Heart right ventricle (tissue), 16 donors: Measurements from ENCODE around the gene APC2. TPM values are rescaled to one million over a fixed set of nuclear protein-coding genes. Genes with fewer than 3 reads are reported as not detected.

Experiments
- ATAC-seq, 8 donors: fragments of 200-7000 bp; cut with Tn5 transposase; one replicate each; pipeline ENCODE4 v1.9.1; 2020; ENCODE audit warnings: mild to moderate bottlenecking in 8 of 8, moderate library complexity in 8 of 8, moderate number of reproducible peaks in 1 of 8
- DNase-seq, 2 donors: peaks; one replicate each; pipeline ENCODE4 v3.0.0-alpha.2; 2020
- H3K27ac ChIP-seq, 10 donors: fragments of 200-600 bp; sonication (generic) in 2 of 10; one replicate each; pipeline versions ENCODE4 v1.5.0 to v1.8.0; 2020 to 2022; ENCODE audit warnings: mild to moderate bottlenecking in 3 of 10
- H3K27me3 ChIP-seq, 7 donors: fragments of 200-600 bp; one replicate each; pipeline ENCODE4 v1.8.0; 2021 to 2022; ENCODE audit warnings: mild to moderate bottlenecking in 2 of 7
- H3K36me3 ChIP-seq, 9 donors: fragments of 200-600 bp; sonication (generic) in 1 of 9; one replicate each; pipeline versions ENCODE4 v1.5.0 to v1.8.0; 2020 to 2022; ENCODE audit warnings: mild to moderate bottlenecking in 2 of 9
- H3K4me1 ChIP-seq, 9 donors: fragments of 200-600 bp; sonication (generic) in 1 of 9; one replicate each; pipeline versions ENCODE4 v1.5.0 to v1.8.0; 2020 to 2022; ENCODE audit warnings: mild to moderate bottlenecking in 4 of 9
- H3K4me3 ChIP-seq, 10 donors: fragments of 200-600 bp; sonication (generic) in 2 of 10; one replicate each; pipeline versions ENCODE4 v1.5.0 to v1.8.0; 2020 to 2022; ENCODE audit warnings: mild to moderate bottlenecking in 7 of 10, moderate library complexity in 2 of 10
- H3K9me3 ChIP-seq, 11 donors: fragments of 200-600 bp in 10 of 11; sonication (generic) in 2 of 11; one replicate each; pipeline versions ENCODE4 v1.5.0 to v1.8.0; 2013 to 2022; ENCODE audit warnings: mild to moderate bottlenecking in 2 of 11, control low read depth in 1 of 11, moderate library complexity in 1 of 11
- CTCF ChIP-seq, 9 donors: fragments of 200-600 bp; sonication (generic) in 2 of 9; IDR thresholded peaks; one replicate each; pipeline versions ENCODE4 v1.5.0 to v1.8.0; 2021 to 2022; ENCODE audit warnings: antibody characterized with exemption in 9 of 9, mild to moderate bottlenecking in 5 of 9, moderate library complexity in 1 of 9
- WGBS, 2 donors: extraction: QIAGEN DNeasy Blood & Tissue Kit; methylation state at CpG; one replicate each; pipeline ENCODE4 v1.1.7; 2013; ENCODE audit warnings: inconsistent platforms in 1 of 2; 5-methylcytosine and 5-hydroxymethylcytosine counted together
- intact Hi-C, 10 donors: fragments of 100-400 bp; cut with DNase I; formaldehyde crosslinking; loops; one replicate each; pipeline versions ENCODE4 v1.11.1 to v1.14.2; 2022
- polyA plus RNA-seq, 2 donors: library from polyadenylated mRNA; stranded (reverse); fragments of 200-250 nt; gene quantifications; one replicate each; pipeline ENCODE4 v1.2.3, GENCODE V29; 2013
- total RNA-seq, 10 donors: library from RNA; stranded (reverse); fragmentation: NEBNext Ultra II Directional in 3 of 10; extraction: Animal tissue kit (Norgen Biotek cat#: 25700) in 3 of 10; gene quantifications; one replicate each; pipeline versions ENCODE4 v1.2.1 to v1.2.4, GENCODE V29; 2021 to 2023
- donor health status: Arrhythmogenic right ventricular cardiomyopathy.
- donor health status: ischemic (EF 13 %, LVEDD 7.1; RV severe dilation, severe dysfunction).
- donor health status: healthy with polysubstance abuse.
- donor health status: DM: no; HTN: yes; CAD: no.
- donor health status: DM: no; HTN: no; CAD: no.
- donor health status: ischemic (EF 25% LVEDD 6.9; RV normal size, moderate dysfunction).
- donor health status: ischemic (EF 25% LVEDD 5.7; RV mildly dilated, moderate dysfunction).
- donor health status: healthy.
- donor health status: DM: yes; HTN: yes; CAD: no.
- donor health status: Ischemic cardiomyopathy.
- donor health status: ischemic (EF 35%, LVEDD 5.7; RV mildly dilated, moderate dysfunction).
- donor health status: nonischemic (EF 11% LVEDD 7.7; RV severe dilation, severe dysfunction).
- donor health status: DM: yes; HTN: yes; CAD: no.
- donor health status: PGD.
- donor health status: ischemic (EF 29% LVEDD 5.4; RV normal size, mild dysfunction).
- donor health status: nonischemic (EF 23%, LVEDD 6.1; RV moderate dilation, normal function).

APC2 gene
- total and polyA plus RNA-seq, 12 donors = 0.02 to 0.23 (median 0.09) TPM; not detected in 1

DNA sequence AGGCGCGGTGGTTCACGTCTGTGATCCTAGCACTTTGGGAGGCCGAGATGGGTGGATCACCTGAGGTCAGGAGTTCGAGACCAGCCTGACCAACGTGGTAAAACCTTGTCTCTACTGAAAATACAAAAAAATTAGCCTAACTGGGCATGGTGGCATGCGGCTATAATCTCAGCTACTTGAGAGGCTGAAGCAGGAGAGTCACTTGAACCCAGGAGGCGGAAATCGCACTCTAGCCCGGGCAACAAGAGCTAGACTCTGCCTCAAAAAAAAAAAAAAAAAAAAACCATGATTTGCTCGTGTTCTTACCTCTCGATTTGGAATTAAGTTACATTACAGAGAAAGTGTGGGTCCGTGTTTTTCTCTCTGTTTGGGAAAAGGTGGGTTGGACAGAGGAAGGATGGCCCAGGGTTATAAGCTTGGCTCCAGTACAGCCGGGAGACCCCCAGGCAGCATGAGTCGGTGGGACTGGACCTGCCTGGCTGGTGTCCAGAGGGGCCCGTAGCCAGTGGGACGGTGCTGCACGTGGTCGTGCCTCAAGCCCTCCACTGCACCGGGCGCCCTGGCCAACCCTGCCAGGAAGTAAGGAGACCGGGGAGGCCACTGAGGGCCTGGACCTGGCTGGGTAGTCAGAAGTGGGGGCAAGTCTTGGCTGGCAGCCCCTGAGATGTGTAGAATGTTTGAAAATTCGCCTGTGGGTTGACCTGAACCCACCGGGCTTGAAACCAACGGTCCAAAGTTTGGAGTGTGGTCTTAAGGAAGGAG is 8.1 kb upstream of the APC2 start:
- no peak for TF ChIP-seq CTCF (IDR thresholded peaks at IDR 0.05)
- peaks cover 15 to 21% (median 17%) of the 10 kb centered on the region in 7 donors for H3K27me3 ChIP-seq
- peaks cover 0 to 43% (median 27%) of the 10 kb centered on the region in 9 donors for H3K36me3 ChIP-seq
- peaks cover 22 to 52% (median 45%) of the 10 kb centered on the region in 9 donors for H3K4me1 ChIP-seq
- 87 to 89% methylated on average over 25 of the region's 25 CpGs for WGBS, 2 donors
- intact Hi-C loops = loop anchor here in 2 of 10 donors (10.0 kb wide), 1 partner anchor 73 kb away; the partner anchor contains the start of gene ADAMTSL5 (in 2 of the 2)
- DNase-seq (no peak), ATAC-seq (no peak)
- H3K9me3 ChIP-seq = no peaks in the 10 kb centered on the region
- H3K27ac ChIP-seq = no peak overlapping the region
- H3K4me3 ChIP-seq = no peak overlapping the region

DNA sequence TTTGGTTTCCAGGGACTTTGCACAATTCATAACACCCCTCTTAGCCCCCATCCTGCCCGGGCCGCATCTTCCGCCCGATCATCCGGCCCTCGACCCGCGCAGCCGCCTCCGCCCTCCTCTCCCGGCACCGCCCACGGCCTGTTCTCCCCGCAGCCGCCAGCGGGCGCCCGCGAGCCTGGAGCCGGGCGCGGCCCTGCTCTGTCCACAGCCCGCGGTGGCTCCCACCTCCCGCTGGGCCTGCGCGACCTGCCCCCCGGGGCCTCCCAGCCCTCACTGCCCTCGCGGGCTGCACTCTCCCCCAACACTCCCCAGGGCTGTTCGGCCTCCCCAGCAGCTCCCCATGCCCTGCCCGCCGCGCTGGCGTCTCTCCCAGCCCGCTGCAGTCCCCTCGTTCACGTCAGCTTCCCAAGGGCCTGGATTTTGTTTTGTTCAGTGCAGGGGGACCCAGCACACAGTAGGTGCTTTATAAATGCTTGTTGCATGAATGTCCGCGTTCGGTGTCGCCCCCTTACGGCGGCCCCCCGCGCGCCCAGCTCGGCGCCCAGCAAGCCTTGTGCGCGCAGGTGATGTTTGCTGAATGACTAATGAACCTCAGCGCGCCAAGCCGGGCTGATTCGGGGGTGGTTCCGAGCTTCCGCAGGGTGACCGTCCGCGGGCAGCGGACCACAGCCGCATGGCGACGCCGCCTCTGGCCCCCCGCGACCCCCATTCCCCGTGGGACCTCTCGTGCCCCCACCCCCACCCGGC is 4.6 kb upstream of the APC2 start:
- intact Hi-C loops = loop anchor here in 2 of 10 donors (10.0 kb wide), 1 partner anchor 69 kb away; the partner anchor contains the start of gene ADAMTSL5 (in 2 of the 2)
- 3 to 4% methylated on average over 65 to 70 of the region's 70 CpGs for WGBS, 2 donors
- peaks cover 11 to 34% (median 29%) of the 10 kb centered on the region in 9 donors for H3K4me1 ChIP-seq
- peak; percentile 87 to 92 (median 88) for ATAC-seq
- TF ChIP-seq CTCF (IDR thresholded peaks at IDR 0.05) = peak; percentile 86 to 98 (median 93)
- H3K27me3 ChIP-seq = peaks cover 28 to 56% (median 50%) of the 10 kb centered on the region in 7 donors
- H3K36me3 ChIP-seq = peaks cover 0 to 32% (median 19%) of the 10 kb centered on the region in 9 donors
- peak overlapping the region in 9 of 10 donors; percentile 18 to 57 (median 47) for H3K4me3 ChIP-seq
- no peaks in the 10 kb centered on the region for H3K9me3 ChIP-seq
- H3K27ac ChIP-seq = peak overlapping the region in 1 of 10 donors; percentile 54
- peak; percentile 46 to 75 for DNase-seq

- Histone ChIP-seq H3K27me3 (peaks cover 33 to 63% (median 58%) of the 10 kb centered on the region in 7 donors), H3K27ac (no peak overlapping the region), H3K4me1 (peaks cover 8 to 26% (median 24%) of the 10 kb centered on the region in 9 donors), H3K4me3 (peak overlapping the region in 9 of 10 donors; percentile 5 to 57 (median 47)), H3K36me3 (peaks cover 0 to 25% (median 11%) of the 10 kb centered on the region in 9 donors), H3K9me3 (no peaks in the 10 kb centered on the region)
- WGBS, 2 donors = 1 to 2% methylated on average over 73 to 98 of the region's 99 CpGs
- peak in 1 of 8 donors; percentile 17 for ATAC-seq
- no peak for TF ChIP-seq CTCF (IDR thresholded peaks at IDR 0.05)
- DNase-seq = no peak
- intact Hi-C loops = loop anchor here in 2 of 10 donors (10.0 kb wide), 1 partner anchor 69 kb away; the partner anchor contains the start of gene ADAMTSL5 (in 2 of the 2)
Measured at GRCh38 chr19:1445932-1446712, 3.8 kb upstream of the APC2 start.
